Measurements from ENCODE around the gene MYO9A.

The MYO9A gene

GRCh38 chr15:71811036-71811736, 306.8 kb downstream of the MYO9A start:
- no peak overlapping the region for H3K9ac ChIP-seq (ENCODE audit: low read length)
- no peaks in the 10 kb centered on the region for H3K36me3 ChIP-seq (ENCODE audit: insufficient read depth, low read length)
- H3K4me1 ChIP-seq (ENCODE audit: insufficient read depth, low read length): no peaks in the 10 kb centered on the region
- H3K9me3 ChIP-seq (ENCODE audit: low read length): no peaks in the 10 kb centered on the region
- H3K27me3 ChIP-seq (ENCODE audit: control insufficient read depth in 1 of 2, insufficient read depth in 2 of 2, low read length in 2 of 2): no peaks in the 10 kb centered on the region
- H3K27ac ChIP-seq (ENCODE audit: low read depth, low read length): no peak overlapping the region
- no peak overlapping the region for H3K4me3 ChIP-seq (ENCODE audit: low read depth in 1 of 2, low read length in 2 of 2)

DNA sequence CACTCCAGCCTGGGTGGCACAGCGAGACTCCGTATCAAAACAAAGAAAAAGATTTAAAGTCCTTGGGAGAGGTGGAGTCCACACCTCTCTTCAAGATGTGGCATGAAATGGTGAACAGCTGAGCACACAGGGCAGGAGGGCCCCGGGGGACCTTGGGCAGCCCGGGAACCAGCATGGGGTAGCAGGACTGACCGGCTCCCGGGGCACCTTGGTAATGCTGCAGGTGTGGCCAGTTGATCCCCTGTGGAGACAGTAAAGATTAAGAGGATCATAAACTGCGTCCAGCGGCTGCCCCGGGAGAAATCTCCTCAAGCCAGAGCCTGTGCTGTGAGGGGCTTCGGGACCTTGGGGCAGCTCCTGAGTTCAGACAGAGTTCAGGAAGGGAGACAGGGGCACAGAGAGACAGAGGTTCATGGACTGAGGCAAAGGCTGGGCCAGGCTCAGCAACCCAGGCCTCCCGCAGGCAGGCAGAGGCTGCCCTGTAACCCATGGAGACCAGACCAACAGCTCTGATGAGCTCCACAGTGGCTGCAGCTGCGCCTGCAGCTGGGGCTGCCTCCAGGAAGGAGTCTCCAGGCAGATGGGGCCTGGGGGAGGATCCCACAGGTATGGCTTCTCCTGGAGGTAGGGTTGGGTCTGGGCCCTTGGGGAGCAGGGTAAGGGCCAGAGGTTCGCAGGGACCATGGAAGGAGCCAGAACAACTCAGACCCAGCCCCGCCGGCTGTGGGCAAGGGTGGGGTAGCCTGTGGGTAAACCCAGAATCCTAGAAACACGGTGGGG, 307.5 kb downstream of the MYO9A start, which contains the start of gene NR2E3:
Gene NR2E3, plus strand, starts transcription at position 299 of the 780 bp plus-strand sequence. Its CDS starts 190 bp downstream, at position 489.
- H3K9ac ChIP-seq (ENCODE audit: low read length): no peak within 1 kb of the TSS

GRCh38 chr15:71809346-71809745, 308.6 kb downstream of the MYO9A start:
- no peaks in the 10 kb centered on the region for H3K9me3 ChIP-seq (ENCODE audit: low read length)
- no peak overlapping the region for H3K4me3 ChIP-seq (ENCODE audit: low read depth in 1 of 2, low read length in 2 of 2)
- no peaks in the 10 kb centered on the region for H3K4me1 ChIP-seq (ENCODE audit: insufficient read depth, low read length)
- H3K36me3 ChIP-seq (ENCODE audit: insufficient read depth, low read length): no peaks in the 10 kb centered on the region
- no peak overlapping the region for H3K27ac ChIP-seq (ENCODE audit: low read depth, low read length)
- H3K9ac ChIP-seq (ENCODE audit: low read length): no peak overlapping the region
- H3K27me3 ChIP-seq (ENCODE audit: control insufficient read depth in 1 of 2, insufficient read depth in 2 of 2, low read length in 2 of 2): no peaks in the 10 kb centered on the region

More for the DNA sequence above, 307.5 kb downstream of the MYO9A start, which contains the start of gene NR2E3:
- H3K4me1 ChIP-seq (ENCODE audit: insufficient read depth, low read length): no peaks in the 10 kb centered on the region
- no peaks in the 10 kb centered on the region for H3K9me3 ChIP-seq (ENCODE audit: low read length)
- no peak within 1 kb of the TSS for H3K4me3 ChIP-seq (ENCODE audit: low read depth in 1 of 2, low read length in 2 of 2)
- H3K36me3 ChIP-seq (ENCODE audit: insufficient read depth, low read length): no peaks in the 10 kb centered on the region
- H3K27me3 ChIP-seq (ENCODE audit: control insufficient read depth in 1 of 2, insufficient read depth in 2 of 2, low read length in 2 of 2): no peaks in the 10 kb centered on the region
- no peak within 1 kb of the TSS for H3K27ac ChIP-seq (ENCODE audit: low read depth, low read length)

GRCh38 chr15:71808311-71809020, 309.5 kb downstream of the MYO9A start:
- Histone ChIP-seq H3K4me1 (ENCODE audit: insufficient read depth, low read length) (no peaks in the 10 kb centered on the region), H3K4me3 (ENCODE audit: low read depth in 1 of 2, low read length in 2 of 2) (no peak overlapping the region), H3K27me3 (ENCODE audit: control insufficient read depth in 1 of 2, insufficient read depth in 2 of 2, low read length in 2 of 2) (no peaks in the 10 kb centered on the region), H3K27ac (ENCODE audit: low read depth, low read length) (no peak overlapping the region), H3K9me3 (ENCODE audit: low read length) (no peaks in the 10 kb centered on the region), H3K36me3 (ENCODE audit: insufficient read depth, low read length) (no peaks in the 10 kb centered on the region), H3K9ac (ENCODE audit: low read length) (no peak overlapping the region)

GRCh38 chr15:71807691-71808091, 310.3 kb downstream of the MYO9A start:
- Histone ChIP-seq H3K9me3 (ENCODE audit: low read length) (no peaks in the 10 kb centered on the region), H3K36me3 (ENCODE audit: insufficient read depth, low read length) (no peaks in the 10 kb centered on the region), H3K27ac (ENCODE audit: low read depth, low read length) (no peak overlapping the region), H3K27me3 (ENCODE audit: control insufficient read depth in 1 of 2, insufficient read depth in 2 of 2, low read length in 2 of 2) (no peaks in the 10 kb centered on the region), H3K4me1 (ENCODE audit: insufficient read depth, low read length) (no peaks in the 10 kb centered on the region), H3K4me3 (ENCODE audit: low read depth in 1 of 2, low read length in 2 of 2) (no peak overlapping the region), H3K9ac (ENCODE audit: low read length) (no peak overlapping the region)

- H3K36me3 ChIP-seq (ENCODE audit: insufficient read depth, low read length): no peaks in the 10 kb centered on the region
- H3K4me3 ChIP-seq (ENCODE audit: low read depth in 1 of 2, low read length in 2 of 2): no peak overlapping the region
- H3K27me3 ChIP-seq (ENCODE audit: control insufficient read depth in 1 of 2, insufficient read depth in 2 of 2, low read length in 2 of 2): no peaks in the 10 kb centered on the region
- no peaks in the 10 kb centered on the region for H3K9me3 ChIP-seq (ENCODE audit: low read length)
- no peaks in the 10 kb centered on the region for H3K4me1 ChIP-seq (ENCODE audit: insufficient read depth, low read length)
- no peak overlapping the region for H3K9ac ChIP-seq (ENCODE audit: low read length)
- H3K27ac ChIP-seq (ENCODE audit: low read depth, low read length): no peak overlapping the region
Measured at GRCh38 chr15:71807125-71807629, 310.8 kb downstream of the MYO9A start.

DNA sequence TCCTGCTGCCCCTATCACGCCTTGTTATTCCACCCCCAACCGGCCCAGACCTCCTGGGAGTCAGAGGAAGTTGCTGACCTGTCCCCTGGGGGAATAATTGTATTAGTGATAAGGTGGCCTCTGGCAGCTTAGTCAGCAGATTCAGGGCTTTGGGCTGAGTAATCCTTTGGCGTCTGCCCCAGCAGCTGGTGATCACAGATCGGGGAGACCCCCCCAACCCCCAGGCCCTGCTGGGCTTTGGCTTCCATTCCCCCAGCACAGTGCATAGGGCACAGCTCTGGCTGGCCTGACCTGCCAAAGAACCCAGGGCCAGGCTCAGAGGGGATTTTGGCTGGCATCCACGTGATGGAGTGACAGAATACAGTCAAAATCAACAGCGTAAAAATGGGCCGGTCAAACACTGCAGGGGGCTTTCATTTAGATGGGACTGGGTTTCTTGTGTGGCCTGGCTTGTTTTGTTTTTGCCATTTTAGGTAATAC, 311.5 kb downstream of the MYO9A start:
- H3K27ac ChIP-seq (ENCODE audit: low read depth, low read length): no peak overlapping the region
- no peaks in the 10 kb centered on the region for H3K36me3 ChIP-seq (ENCODE audit: insufficient read depth, low read length)
- H3K4me3 ChIP-seq (ENCODE audit: low read depth in 1 of 2, low read length in 2 of 2): no peak overlapping the region
- H3K9ac ChIP-seq (ENCODE audit: low read length): no peak overlapping the region
- H3K9me3 ChIP-seq (ENCODE audit: low read length): no peaks in the 10 kb centered on the region
- H3K27me3 ChIP-seq (ENCODE audit: control insufficient read depth in 1 of 2, insufficient read depth in 2 of 2, low read length in 2 of 2): no peaks in the 10 kb centered on the region
- H3K4me1 ChIP-seq (ENCODE audit: insufficient read depth, low read length): no peaks in the 10 kb centered on the region

DNA sequence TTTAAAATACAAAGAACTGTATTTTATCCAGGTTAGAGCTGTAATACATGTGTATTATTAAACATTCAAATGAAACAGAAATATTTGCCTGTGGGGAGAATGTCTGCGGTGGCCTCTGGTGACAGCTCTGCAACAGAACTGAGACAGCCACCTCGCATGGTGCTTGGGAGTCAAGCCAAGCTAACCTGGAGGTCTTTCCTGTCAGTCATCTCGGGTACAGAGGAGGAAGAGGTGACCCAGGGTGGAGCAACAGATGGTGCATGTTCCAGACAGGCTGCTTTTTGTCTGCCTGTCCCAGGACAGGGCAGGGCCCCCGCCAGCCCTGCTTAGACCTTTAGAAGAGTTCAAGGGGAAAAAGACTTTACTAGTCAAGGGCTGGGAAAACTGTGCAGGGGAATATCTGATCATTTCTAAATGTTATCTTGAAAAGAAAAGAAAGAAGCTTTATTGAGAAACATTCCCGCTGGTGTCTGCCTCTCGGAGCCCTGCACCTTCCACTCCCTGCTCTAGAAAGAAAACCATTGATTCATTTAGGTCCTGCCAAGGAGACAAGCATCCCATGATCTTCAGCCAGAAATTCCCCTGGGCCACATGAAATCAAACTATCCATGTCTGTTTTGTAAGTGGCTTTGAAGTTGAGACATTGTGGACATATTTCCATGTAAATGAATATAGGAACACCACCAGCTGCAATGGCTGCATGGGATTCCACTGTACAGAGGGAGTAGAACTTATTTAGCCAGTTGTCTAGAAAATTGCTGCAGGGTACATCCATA, 313.1 kb downstream of the MYO9A start:
- Histone ChIP-seq H3K27me3 (ENCODE audit: control insufficient read depth in 1 of 2, insufficient read depth in 2 of 2, low read length in 2 of 2) (no peaks in the 10 kb centered on the region), H3K4me1 (ENCODE audit: insufficient read depth, low read length) (no peaks in the 10 kb centered on the region), H3K27ac (ENCODE audit: low read depth, low read length) (no peak overlapping the region), H3K9ac (ENCODE audit: low read length) (no peak overlapping the region), H3K36me3 (ENCODE audit: insufficient read depth, low read length) (no peaks in the 10 kb centered on the region), H3K9me3 (ENCODE audit: low read length) (no peaks in the 10 kb centered on the region), H3K4me3 (ENCODE audit: low read depth in 1 of 2, low read length in 2 of 2) (no peak overlapping the region)

DNA sequence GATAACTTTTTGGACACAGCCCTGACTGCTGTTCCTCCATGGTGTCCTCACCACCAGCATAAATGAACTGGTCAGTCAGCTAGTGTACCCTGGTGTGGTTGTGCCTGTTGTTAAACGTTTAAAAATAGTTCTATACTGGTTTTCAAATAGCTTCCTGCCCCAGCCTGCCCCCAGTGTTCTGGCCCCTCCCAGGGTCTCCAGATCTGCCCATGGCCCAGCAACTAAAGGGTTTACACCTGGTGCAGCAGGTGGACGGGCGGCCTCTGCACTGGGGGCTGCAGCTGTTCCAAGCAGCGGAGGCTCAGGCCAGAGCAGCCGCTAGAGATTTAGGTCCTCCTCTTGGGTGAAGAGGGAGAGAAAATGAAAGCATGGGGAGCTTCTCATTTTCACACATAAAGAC, 313.7 kb downstream of the MYO9A start:
- Histone ChIP-seq H3K27ac (ENCODE audit: low read depth, low read length) (no peak overlapping the region), H3K4me1 (ENCODE audit: insufficient read depth, low read length) (no peaks in the 10 kb centered on the region), H3K9ac (ENCODE audit: low read length) (no peak overlapping the region), H3K36me3 (ENCODE audit: insufficient read depth, low read length) (no peaks in the 10 kb centered on the region), H3K4me3 (ENCODE audit: low read depth in 1 of 2, low read length in 2 of 2) (no peak overlapping the region), H3K9me3 (ENCODE audit: low read length) (no peaks in the 10 kb centered on the region), H3K27me3 (ENCODE audit: control insufficient read depth in 1 of 2, insufficient read depth in 2 of 2, low read length in 2 of 2) (no peaks in the 10 kb centered on the region)

GRCh38 chr15:71802770-71803169, 315.2 kb downstream of the MYO9A start:
- Histone ChIP-seq H3K9me3 (ENCODE audit: low read length) (no peaks in the 10 kb centered on the region), H3K9ac (ENCODE audit: low read length) (no peak overlapping the region), H3K27ac (ENCODE audit: low read depth, low read length) (no peak overlapping the region), H3K4me1 (ENCODE audit: insufficient read depth, low read length) (no peaks in the 10 kb centered on the region), H3K27me3 (ENCODE audit: control insufficient read depth in 1 of 2, insufficient read depth in 2 of 2, low read length in 2 of 2) (no peaks in the 10 kb centered on the region), H3K36me3 (ENCODE audit: insufficient read depth, low read length) (no peaks in the 10 kb centered on the region), H3K4me3 (ENCODE audit: low read depth in 1 of 2, low read length in 2 of 2) (no peak overlapping the region)
